Bronchial smooth muscle cell (primary cell): ENCODE data around the gene NLGN4X. TPM values are rescaled to one million over a fixed set of nuclear protein-coding genes. Genes with fewer than 3 reads are reported as not detected.

ENCODE experiments used
- total RNA-seq: library from RNA; depleted of rRNA; stranded (reverse); fragments of >200 nt; gene quantifications from 2 replicates; pipeline ENCODE4 v1.2.1, GENCODE V29; 2014

NLGN4X gene
- total RNA-seq: 0.09 TPM in 1 of 2 replicates, not detected in the other

GRCh38 chrX:6228720-6229119, at the start of gene NLGN4X:
NLGN4X (minus strand) TSS chrX:6228867; CDS start chrX:6151466, 77,401 bp downstream.

